ENCODE data around the gene CDC34. TPM values are rescaled to one million over a fixed set of nuclear protein-coding genes. Genes with fewer than 3 reads are reported as not detected.

Gene CDC34
- total RNA-seq, 1 experiment from 2014 or later, result 93.3 TPM

- no peak for DNase-seq
- Histone ChIP-seq H3K4me1 (replicated peaks; ENCODE audit: insufficient read depth) (peaks cover 15% of the 10 kb centered on the region; the same call in 1 of the 2 replicates), H4K20me1 (ENCODE audit: insufficient read depth) (peaks cover 8% of the 10 kb centered on the region), H3K79me2 (ENCODE audit: low read depth) (no peaks in the 10 kb centered on the region), H3K27me3 (ENCODE audit: insufficient read depth, low read depth) (peaks cover 18% of the 10 kb centered on the region), H3K27ac (no peak within 1 kb of the TSS), H2AFZ (no peak within 1 kb of the TSS), H3F3A (ENCODE audit: insufficient read depth, low read depth) (peaks cover 30% of the 10 kb centered on the region; the same call in 1 of the 2 replicates), H3K4me2 (peak within 1 kb of the TSS; percentile 66), H3K9me2 (ENCODE audit: insufficient read depth) (no peaks in the 10 kb centered on the region), H3K4me3 (peak within 1 kb of the TSS; percentile 24; the same call in 1 of the 2 replicates), H3K9me3 (ENCODE audit: insufficient read depth, low read depth) (no peaks in the 10 kb centered on the region), H3K36me3 (ENCODE audit: low read depth) (no peaks in the 10 kb centered on the region)
- no TSS peak for BruUV-seq (replicated peaks)
- TF ChIP-seq EZH2 (IDR thresholded peaks at IDR 0.05; ENCODE audit: low read depth), result no peak
- ChIA-PET CTCF (interaction anchor here (0.7 kb wide), 1 partner anchor 210 kb away, joined by 3 read pairs; no protein-coding TSS in a partner anchor), POLR2A (ENCODE audit: unreplicated experiment) (interaction anchor here (0.6 kb wide), 1 partner anchor 34 kb away, joined by 12 read pairs; no protein-coding TSS in a partner anchor)
- intact Hi-C loops (cut with micrococcal nuclease; ENCODE audit: unreplicated experiment), result loop anchor here (5.0 kb wide), 1 partner anchor 72 kb away; the partner anchor contains the start of gene RNF126
These were observed 58.3 kb downstream of the CDC34 start, which contains the start of gene HCN2 for GRCh38 chr19:589693-590395. Gene HCN2 (plus strand): TSS chr19:589881. CDS start chr19:589946, 65 bp downstream.

- POLR2A ChIA-PET (ENCODE audit: unreplicated experiment), result no interaction called here
These were observed 58.8 kb downstream of the CDC34 start for GRCh38 chr19:590396-590745.

GRCh38 chr19:590750-591098 is 59.2 kb downstream of the CDC34 start:
- POLR2A ChIA-PET (ENCODE audit: unreplicated experiment), result no interaction called here
- H3K4me3 ChIP-seq, result peak overlapping the region; percentile 21; the same call in 1 of the 2 replicates

More at GRCh38 chr19:590396-590745, 58.8 kb downstream of the CDC34 start:
- peak in 1 of 2 experiments; percentile 31 for DNase-seq
- H3K79me2 ChIP-seq (ENCODE audit: low read depth), result no peaks in the 10 kb centered on the region
- CTCF ChIA-PET, result interaction anchor here (0.7 kb wide), 1 partner anchor 209 kb away, joined by 3 read pairs; no protein-coding TSS in a partner anchor
- H3K4me2 ChIP-seq, result peak overlapping the region; percentile 62; the same call in 1 of the 2 replicates
- TF ChIP-seq EZH2 (IDR thresholded peaks at IDR 0.05; ENCODE audit: low read depth) (no peak), CTCF (conservative IDR thresholded peaks at IDR 0.05) (no peak)
- no peaks in the 10 kb centered on the region for H3K9me3 ChIP-seq (ENCODE audit: insufficient read depth, low read depth)
- H3K27me3 ChIP-seq (ENCODE audit: insufficient read depth, low read depth), result peaks cover 21% of the 10 kb centered on the region
- H4K20me1 ChIP-seq (ENCODE audit: insufficient read depth), result peaks cover 6% of the 10 kb centered on the region
- no peak overlapping the region for H3K27ac ChIP-seq
- peaks cover 30% of the 10 kb centered on the region; the same call in 1 of the 2 replicates for H3F3A ChIP-seq (ENCODE audit: insufficient read depth, low read depth)
- H3K9me2 ChIP-seq (ENCODE audit: insufficient read depth), result no peaks in the 10 kb centered on the region
- no peak overlapping the region for H2AFZ ChIP-seq
- H3K4me3 ChIP-seq, result peak overlapping the region; percentile 21; the same call in 1 of the 2 replicates
- intact Hi-C loops (cut with micrococcal nuclease; ENCODE audit: unreplicated experiment), result no loop called here
- H3K36me3 ChIP-seq (ENCODE audit: low read depth), result no peaks in the 10 kb centered on the region
- H3K4me1 ChIP-seq (replicated peaks; ENCODE audit: insufficient read depth), result peaks cover 15% of the 10 kb centered on the region; the same call in 1 of the 2 replicates
- no TSS peak for BruUV-seq (replicated peaks)

More at GRCh38 chr19:590750-591098, 59.2 kb downstream of the CDC34 start:
- intact Hi-C loops (cut with micrococcal nuclease; ENCODE audit: unreplicated experiment), result no loop called here
- H3K36me3 ChIP-seq (ENCODE audit: low read depth), result no peaks in the 10 kb centered on the region
- peaks cover 15% of the 10 kb centered on the region; the same call in 1 of the 2 replicates for H3K4me1 ChIP-seq (replicated peaks; ENCODE audit: insufficient read depth)
- no peaks in the 10 kb centered on the region for H3K79me2 ChIP-seq (ENCODE audit: low read depth)
- H3K27ac ChIP-seq, result no peak overlapping the region
- H4K20me1 ChIP-seq (ENCODE audit: insufficient read depth), result peaks cover 6% of the 10 kb centered on the region
- TF ChIP-seq CTCF (conservative IDR thresholded peaks at IDR 0.05), result no peak
- TF ChIP-seq EZH2 (IDR thresholded peaks at IDR 0.05; ENCODE audit: low read depth), result no peak
- peaks cover 27% of the 10 kb centered on the region; the same call in 1 of the 2 replicates for H3F3A ChIP-seq (ENCODE audit: insufficient read depth, low read depth)
- H3K9me3 ChIP-seq (ENCODE audit: insufficient read depth, low read depth), result no peaks in the 10 kb centered on the region
- BruUV-seq (replicated peaks), result no TSS peak
- CTCF ChIA-PET, result no interaction called here
- H3K27me3 ChIP-seq (ENCODE audit: insufficient read depth, low read depth), result peaks cover 23% of the 10 kb centered on the region
- no peak overlapping the region for H2AFZ ChIP-seq
- no peak for DNase-seq
- H3K4me2 ChIP-seq, result peak overlapping the region; percentile 62; the same call in 1 of the 2 replicates
- H3K9me2 ChIP-seq (ENCODE audit: insufficient read depth), result no peaks in the 10 kb centered on the region
